Measurements from ENCODE around the gene PGR.

The PGR gene

GRCh38 chr11:101008961-101009689, 120.5 kb downstream of the PGR start:
- no peak for DNase-seq

GRCh38 chr11:101003468-101003867, 126.1 kb downstream of the PGR start:
- no peak for DNase-seq

- no peak for DNase-seq
Measured at GRCh38 chr11:100999756-101000155, 129.9 kb downstream of the PGR start.

- no peak for DNase-seq
Measured at GRCh38 chr11:100994966-100995365, 134.6 kb downstream of the PGR start.

GRCh38 chr11:100991541-100991940, 138.1 kb downstream of the PGR start:
- DNase-seq, result no peak

GRCh38 chr11:100990931-100991330, 138.7 kb downstream of the PGR start:
- no peak for DNase-seq

GRCh38 chr11:100984668-100985067, 144.9 kb downstream of the PGR start:
- peak in 2 of 3 experiments; percentile 5 to 64 for DNase-seq

- DNase-seq, result peak in 2 of 3 experiments; percentile 39 to 81
Measured at GRCh38 chr11:100981196-100981824, 148.3 kb downstream of the PGR start.

GRCh38 chr11:100980156-100980555, 149.5 kb downstream of the PGR start:
- peak; percentile 6 to 76 (median 14) for DNase-seq

All from NCI-H1417 (cell line).